Esophagus muscularis mucosa (tissue), 4 donors: ENCODE results near the gene MTG2. TPM values are rescaled to one million over a fixed set of nuclear protein-coding genes. Genes with fewer than 3 reads are reported as not detected.

Experiments
- DNase-seq: peaks from one replicate; pipeline ENCODE4 v3.0.0-alpha.2; 2017; ENCODE audit errors: extremely low spot score
- H3K27ac ChIP-seq, 4 donors: fragments of 200-600 bp; sonication (generic); replicated peaks in 1 of 4; 1 replicate in 3 of 4; 2 replicates in 1 of 4; pipeline ENCODE4 v1.5.1; 2016 to 2019; ENCODE audit warnings: mild to moderate bottlenecking in 1 of 4
- H3K27me3 ChIP-seq, 4 donors: fragments of 200-600 bp; sonication (generic); one replicate each; pipeline versions ENCODE4 v1.5.1 to v1.6.0; 2016 to 2019
- H3K36me3 ChIP-seq, 4 donors: fragments of 200-600 bp; sonication (generic); one replicate each; pipeline ENCODE4 v1.5.1; 2016 to 2019
- H3K4me1 ChIP-seq, 4 donors: fragments of 200-600 bp; sonication (generic); one replicate each; pipeline ENCODE4 v1.5.1; 2016 to 2019
- H3K4me3 ChIP-seq, 4 donors: fragments of 200-600 bp; sonication (generic); 1 replicate in 2 of 4; 2 replicates in 2 of 4; pipeline ENCODE4 v1.5.1; 2016 to 2019; ENCODE audit warnings: mild to moderate bottlenecking in 4 of 4, moderate library complexity in 1 of 4
- H3K9me3 ChIP-seq, 4 donors: fragments of 200-600 bp; sonication (generic); 1 replicate in 3 of 4; 2 replicates in 1 of 4; pipeline ENCODE4 v1.5.1; 2016 to 2019
- EP300 ChIP-seq: sonication (generic); formaldehyde crosslinking; IDR thresholded peaks from one replicate; pipeline ENCODE4 v1.6.1; 2017; ENCODE audit warnings: antibody characterized with exemption
- POLR2A ChIP-seq: fragments of 450-650 bp; IDR thresholded peaks from one replicate; pipeline ENCODE4 v1.6.1; 2017; ENCODE audit warnings: antibody characterized with exemption, moderate library complexity, mild to moderate bottlenecking, low read depth
- POLR2AphosphoS5 ChIP-seq, 2 donors: sonication (generic); formaldehyde crosslinking; IDR thresholded peaks; one replicate each; pipeline ENCODE4 v1.6.1; 2017; ENCODE audit warnings: antibody characterized with exemption in 2 of 2
- WGBS: methylation state at CpG from one replicate; pipeline ENCODE4 v1.1.5; 2018; 5-methylcytosine and 5-hydroxymethylcytosine counted together
- intact Hi-C: fragments of 100-400 bp; cut with DNase I; formaldehyde crosslinking; loops from one replicate; pipeline ENCODE4 v1.15.1; 2023
- total RNA-seq, 4 donors: library from RNA; depleted of rRNA; stranded (reverse); fragments of >200 nt; gene quantifications; one replicate each; pipeline versions ENCODE4 v1.1.0 to v1.2.1, GENCODE V29; 2016
- TF ChIP-seq, protein P1 (sequence below), 3 experiments: fragments of 200-600 bp in 2 of 3; fragments of 450-650 bp in 1 of 3; sonication (generic) in 2 of 3; IDR thresholded peaks; one replicate each; pipeline ENCODE4 v1.5.1; 2017 to 2019; ENCODE audit warnings: antibody characterized with exemption in 3 of 3, mild to moderate bottlenecking in 2 of 3, moderate library complexity in 1 of 3

The MTG2 gene
- total RNA-seq, 4 donors from 2014 or later: 21.6 to 26.5 (median 26.0) TPM

GRCh38 chr20:62208795-62209755 lies 26.2 kb downstream of the MTG2 start:
- Histone ChIP-seq H3K9me3 (no peaks in the 10 kb centered on the region), H3K36me3 (no peaks in the 10 kb centered on the region), H3K27me3 (peaks cover 0 to 50% (median 31%) of the 10 kb centered on the region in 4 donors), H3K4me3 (no peak overlapping the region), H3K4me1 (no peaks in the 10 kb centered on the region), H3K27ac (no peak overlapping the region)
- 30% methylated on average over 8 of the region's 27 CpGs for WGBS
- no peak for DNase-seq
- intact Hi-C loops: no loop called here
- TF ChIP-seq, protein P1, sequence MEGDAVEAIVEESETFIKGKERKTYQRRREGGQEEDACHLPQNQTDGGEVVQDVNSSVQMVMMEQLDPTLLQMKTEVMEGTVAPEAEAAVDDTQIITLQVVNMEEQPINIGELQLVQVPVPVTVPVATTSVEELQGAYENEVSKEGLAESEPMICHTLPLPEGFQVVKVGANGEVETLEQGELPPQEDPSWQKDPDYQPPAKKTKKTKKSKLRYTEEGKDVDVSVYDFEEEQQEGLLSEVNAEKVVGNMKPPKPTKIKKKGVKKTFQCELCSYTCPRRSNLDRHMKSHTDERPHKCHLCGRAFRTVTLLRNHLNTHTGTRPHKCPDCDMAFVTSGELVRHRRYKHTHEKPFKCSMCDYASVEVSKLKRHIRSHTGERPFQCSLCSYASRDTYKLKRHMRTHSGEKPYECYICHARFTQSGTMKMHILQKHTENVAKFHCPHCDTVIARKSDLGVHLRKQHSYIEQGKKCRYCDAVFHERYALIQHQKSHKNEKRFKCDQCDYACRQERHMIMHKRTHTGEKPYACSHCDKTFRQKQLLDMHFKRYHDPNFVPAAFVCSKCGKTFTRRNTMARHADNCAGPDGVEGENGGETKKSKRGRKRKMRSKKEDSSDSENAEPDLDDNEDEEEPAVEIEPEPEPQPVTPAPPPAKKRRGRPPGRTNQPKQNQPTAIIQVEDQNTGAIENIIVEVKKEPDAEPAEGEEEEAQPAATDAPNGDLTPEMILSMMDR (IDR thresholded peaks at IDR 0.05): no peak
- TF ChIP-seq POLR2AphosphoS5 (IDR thresholded peaks at IDR 0.05): no peak

DNA sequence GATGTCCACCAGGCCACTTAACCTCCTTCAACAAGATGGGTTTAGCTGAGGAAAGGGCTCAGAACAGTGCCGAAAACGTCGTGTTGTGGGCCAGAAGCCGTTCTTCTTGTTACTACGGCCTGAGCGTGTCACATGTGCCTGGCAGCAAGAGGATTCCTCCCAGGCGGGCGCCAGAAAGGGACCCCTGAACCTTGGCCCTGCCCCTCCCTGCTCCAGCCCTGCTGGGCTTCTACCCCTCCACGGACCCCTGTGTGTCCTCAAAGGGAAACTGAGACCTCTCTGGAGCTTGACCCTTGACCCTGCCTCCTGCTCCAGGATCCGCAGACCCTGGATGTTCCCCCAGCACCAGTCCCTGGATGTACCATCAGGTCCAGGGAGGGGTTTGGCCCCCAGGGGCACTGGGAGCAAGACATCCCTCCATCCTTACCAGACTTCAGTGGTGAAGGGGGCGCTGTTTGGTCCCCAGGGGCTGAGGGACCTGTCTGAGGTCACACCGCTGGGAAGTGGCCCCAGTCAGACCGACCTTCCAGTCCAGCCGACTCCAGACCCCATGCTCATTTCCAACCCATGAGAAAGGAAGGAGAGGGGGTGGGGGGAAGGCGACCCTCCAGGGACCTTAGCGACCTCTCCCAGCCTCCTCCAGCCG lies 27.1 kb downstream of the MTG2 start:
- no peaks in the 10 kb centered on the region for H3K9me3 ChIP-seq
- no peak for DNase-seq
- intact Hi-C loops: no loop called here
- no peak overlapping the region for H3K27ac ChIP-seq
- no peaks in the 10 kb centered on the region for H3K36me3 ChIP-seq
- H3K4me3 ChIP-seq: no peak overlapping the region
- no peaks in the 10 kb centered on the region for H3K4me1 ChIP-seq
- peaks cover 0 to 59% (median 32%) of the 10 kb centered on the region in 4 donors for H3K27me3 ChIP-seq
- no peak for TF ChIP-seq EP300
- no peak for TF ChIP-seq POLR2AphosphoS5 (IDR thresholded peaks at IDR 0.05)
- WGBS: 64% methylated on average over 13 of the region's 17 CpGs

DNA sequence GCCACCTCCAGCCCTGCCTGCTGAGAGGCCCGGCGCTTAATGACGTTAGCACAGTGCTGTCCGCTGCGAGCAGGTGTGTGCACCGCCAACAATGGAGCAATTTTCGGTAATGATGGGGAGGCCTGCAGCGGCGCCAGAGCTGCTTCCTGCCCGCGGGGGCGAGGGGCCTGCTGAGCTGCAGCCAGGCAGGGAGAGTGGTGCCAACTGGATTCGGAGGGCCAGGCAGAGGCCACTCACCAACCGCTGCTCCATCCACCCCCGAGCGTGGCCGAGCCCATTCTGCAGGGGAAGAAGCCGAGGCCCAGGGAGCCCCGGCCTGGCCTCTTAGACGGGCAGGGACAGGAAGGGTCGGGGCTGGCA lies 27.6 kb downstream of the MTG2 start:
- H3K27me3 ChIP-seq: peaks cover 0 to 64% (median 33%) of the 10 kb centered on the region in 4 donors
- TF ChIP-seq POLR2A (no peak), POLR2AphosphoS5 (IDR thresholded peaks at IDR 0.05) (no peak), EP300 (no peak)
- TF ChIP-seq, protein P1 (IDR thresholded peaks at IDR 0.05): no peak
- H3K9me3 ChIP-seq: no peaks in the 10 kb centered on the region
- H3K4me3 ChIP-seq: no peak overlapping the region
- intact Hi-C loops: no loop called here
- DNase-seq: no peak
- H3K27ac ChIP-seq: no peak overlapping the region
- WGBS: 70% methylated on average over 2 of the region's 21 CpGs
- no peaks in the 10 kb centered on the region for H3K4me1 ChIP-seq
- H3K36me3 ChIP-seq: no peaks in the 10 kb centered on the region

DNA sequence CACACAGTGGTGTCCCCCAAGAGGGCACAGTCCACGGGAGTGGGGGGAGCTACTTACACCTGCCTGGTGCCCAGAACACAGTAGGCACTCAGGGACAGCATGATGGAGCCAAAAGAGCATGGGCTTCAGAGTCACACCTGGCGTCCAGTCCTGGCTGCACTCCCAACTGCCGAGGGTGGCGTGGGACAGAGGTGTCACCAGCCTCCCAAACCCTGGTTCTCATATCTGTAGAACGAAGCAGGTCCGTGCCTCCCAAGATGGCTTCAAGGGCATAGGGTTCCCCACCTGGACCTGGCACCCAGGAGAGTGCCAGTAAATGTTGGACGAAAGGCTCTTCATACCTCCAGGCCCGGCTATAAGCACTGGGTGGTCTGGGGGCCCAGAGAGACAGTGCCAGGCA lies 28.4 kb downstream of the MTG2 start:
- no peak for TF ChIP-seq POLR2AphosphoS5 (IDR thresholded peaks at IDR 0.05)
- no peak for TF ChIP-seq EP300
- TF ChIP-seq POLR2A: no peak
- H3K9me3 ChIP-seq: no peaks in the 10 kb centered on the region
- intact Hi-C loops: no loop called here
- H3K4me3 ChIP-seq: no peak overlapping the region
- no peaks in the 10 kb centered on the region for H3K36me3 ChIP-seq
- H3K4me1 ChIP-seq: no peaks in the 10 kb centered on the region
- 86% methylated on average over 4 of the region's 8 CpGs for WGBS
- H3K27ac ChIP-seq: no peak overlapping the region
- peaks cover 0 to 71% (median 33%) of the 10 kb centered on the region in 4 donors for H3K27me3 ChIP-seq
- DNase-seq: no peak

- no peak for DNase-seq
- Histone ChIP-seq H3K4me3 (no peak overlapping the region), H3K36me3 (no peaks in the 10 kb centered on the region), H3K27me3 (peaks cover 0 to 77% (median 33%) of the 10 kb centered on the region in 4 donors), H3K9me3 (no peaks in the 10 kb centered on the region), H3K27ac (no peak overlapping the region), H3K4me1 (no peaks in the 10 kb centered on the region)
- intact Hi-C loops: no loop called here
- TF ChIP-seq POLR2A (no peak), EP300 (no peak), POLR2AphosphoS5 (IDR thresholded peaks at IDR 0.05) (no peak)
- TF ChIP-seq, protein P1 (IDR thresholded peaks at IDR 0.05): no peak
- WGBS: 63% methylated on average over 5 of the region's 9 CpGs
Observed at GRCh38 chr20:62211769-62212288, 29.0 kb downstream of the MTG2 start.
